Activated CD8-positive, alpha-beta T cell treated with anti-CD3 and anti-CD28 coated beads for 36 hours (primary cell): ENCODE measurements around the gene RNF130. TPM values are rescaled to one million over a fixed set of nuclear protein-coding genes. Genes with fewer than 3 reads are reported as not detected.

Source experiments
- ATAC-seq: fragments of 200-7000 bp; cut with Tn5 transposase; one replicate; pipeline ENCODE4 v1.10.0; 2021; ENCODE audit warnings: mild to moderate bottlenecking, moderate library complexity
- CTCF ChIA-PET: fragments of 350-600 bp; sonication (Branson Sonifier 250); formaldehyde crosslinking; loops from one replicate; lab custom pipeline; 2021; ENCODE audit warnings: antibody characterized with exemption; lab: Charles Lee
- POLR2A ChIA-PET: fragments of 350-600 bp; sonication (Branson Sonifier 250); formaldehyde crosslinking; loops from one replicate; lab custom pipeline; 2021; ENCODE audit warnings: antibody characterized with exemption; lab: Charles Lee
- DNase-seq: peaks from one replicate; pipeline ENCODE4 v3.0.0-alpha.2; 2020
- H3K27ac Mint-ChIP-seq: one replicate; pipeline ENCODE4 v1.8.0; 2021; ENCODE audit warnings: mild to moderate bottlenecking, mixed read lengths
- H3K27me3 Mint-ChIP-seq: one replicate; pipeline ENCODE4 v1.8.0; 2021; ENCODE audit warnings: mixed read lengths
- H3K36me3 Mint-ChIP-seq: one replicate; pipeline ENCODE4 v1.8.0; 2021; ENCODE audit warnings: low read depth, mixed read lengths
- H3K4me1 Mint-ChIP-seq: one replicate; pipeline ENCODE4 v1.8.0; 2021; ENCODE audit warnings: low read depth, mixed read lengths
- H3K4me3 Mint-ChIP-seq: one replicate; pipeline ENCODE4 v1.8.0; 2021; ENCODE audit warnings: mild to moderate bottlenecking, moderate library complexity, mixed read lengths
- H3K9me3 Mint-ChIP-seq: one replicate; pipeline ENCODE4 v1.8.0; 2021; ENCODE audit warnings: mixed read lengths
- CTCF ChIP-seq: fragments of 200-600 bp; IDR thresholded peaks from one replicate; pipeline ENCODE4 v1.8.0; 2022; ENCODE audit warnings: antibody characterized with exemption, mild to moderate bottlenecking
- intact Hi-C: fragments of 100-400 bp; cut with micrococcal nuclease; formaldehyde crosslinking; loops from one replicate; pipeline ENCODE4 v1.10.0; 2022
- total RNA-seq, 2 experiments: library from RNA; stranded (reverse); gene quantifications; one replicate each; pipeline ENCODE4 v1.2.3, GENCODE V29; 2021

RNF130 gene
- total RNA-seq, 2 experiments from 2014 or later, result 10.1 to 10.6 TPM

GRCh38 chr5:180034564-180034963 is 37.0 kb downstream of the RNF130 start:
- intact Hi-C loops, result no loop called here
- DNase-seq (no peak), ATAC-seq (no peak)
- ChIA-PET CTCF (no interaction called here), POLR2A (no interaction called here)
- no peaks in the 10 kb centered on the region for H3K27me3 Mint-ChIP-seq
- H3K4me3 Mint-ChIP-seq, result no peak overlapping the region
- H3K36me3 Mint-ChIP-seq, result peaks cover 41% of the 10 kb centered on the region
- no peak overlapping the region for H3K27ac Mint-ChIP-seq
- no peak for TF ChIP-seq CTCF
- peaks cover 16% of the 10 kb centered on the region for H3K9me3 Mint-ChIP-seq
- H3K4me1 Mint-ChIP-seq, result peaks cover 5% of the 10 kb centered on the region

- no peaks in the 10 kb centered on the region for H3K9me3 Mint-ChIP-seq
- peaks cover 4% of the 10 kb centered on the region for H3K4me1 Mint-ChIP-seq
- ChIA-PET CTCF (no interaction called here), POLR2A (interaction anchor here (1.2 kb wide), 1 partner anchor 26 kb away, joined by 4 read pairs; no protein-coding TSS in a partner anchor)
- H3K27me3 Mint-ChIP-seq, result no peaks in the 10 kb centered on the region
- no peak for TF ChIP-seq CTCF
- H3K4me3 Mint-ChIP-seq, result no peak overlapping the region
- no peak overlapping the region for H3K27ac Mint-ChIP-seq
- peaks cover 2% of the 10 kb centered on the region for H3K36me3 Mint-ChIP-seq
- ATAC-seq (no peak), DNase-seq (no peak)
- intact Hi-C loops, result no loop called here
These were observed 44.0 kb downstream of the RNF130 start for GRCh38 chr5:180027459-180028089.

GRCh38 chr5:180026734-180027458 is 44.7 kb downstream of the RNF130 start:
- no peak overlapping the region for H3K27ac Mint-ChIP-seq
- POLR2A ChIA-PET, result interaction anchor here (1.2 kb wide), 1 partner anchor 27 kb away, joined by 4 read pairs; no protein-coding TSS in a partner anchor
- H3K4me1 Mint-ChIP-seq, result peaks cover 4% of the 10 kb centered on the region
- no peaks in the 10 kb centered on the region for H3K9me3 Mint-ChIP-seq
- CTCF ChIA-PET, result no interaction called here
- no peak for TF ChIP-seq CTCF
- DNase-seq (no peak), ATAC-seq (no peak)
- H3K36me3 Mint-ChIP-seq, result peaks cover 2% of the 10 kb centered on the region
- H3K4me3 Mint-ChIP-seq, result no peak overlapping the region
- intact Hi-C loops, result no loop called here
- H3K27me3 Mint-ChIP-seq, result no peaks in the 10 kb centered on the region

- no peak for TF ChIP-seq CTCF
- POLR2A ChIA-PET, result no interaction called here
These were observed 45.2 kb downstream of the RNF130 start for GRCh38 chr5:180026320-180026719.

GRCh38 chr5:180021900-180022299 is 49.7 kb downstream of the RNF130 start:
- Mint-ChIP-seq H3K27me3 (no peaks in the 10 kb centered on the region), H3K4me3 (no peak overlapping the region), H3K36me3 (peaks cover 10% of the 10 kb centered on the region), H3K4me1 (peaks cover 4% of the 10 kb centered on the region), H3K27ac (no peak overlapping the region), H3K9me3 (peaks cover 2% of the 10 kb centered on the region)
- POLR2A ChIA-PET, result interaction anchor here (0.6 kb wide), 1 partner anchor 22 kb away, joined by 3 read pairs; no protein-coding TSS in a partner anchor
- TF ChIP-seq CTCF, result no peak
- DNase-seq (no peak), ATAC-seq (no peak)
- CTCF ChIA-PET, result no interaction called here
- intact Hi-C loops, result no loop called here

More at GRCh38 chr5:180026320-180026719, 45.2 kb downstream of the RNF130 start:
- CTCF ChIA-PET, result no interaction called here
- intact Hi-C loops, result no loop called here
- Mint-ChIP-seq H3K9me3 (no peaks in the 10 kb centered on the region), H3K4me1 (peaks cover 4% of the 10 kb centered on the region), H3K36me3 (peaks cover 2% of the 10 kb centered on the region), H3K4me3 (no peak overlapping the region), H3K27ac (no peak overlapping the region), H3K27me3 (no peaks in the 10 kb centered on the region)
- DNase-seq (no peak), ATAC-seq (no peak)
